Right cardiac atrium (tissue), 5 donors: ENCODE results near the gene TFF2. TPM values are rescaled to one million over a fixed set of nuclear protein-coding genes. Genes with fewer than 3 reads are reported as not detected.
A peak's percentile ranks its signal among the peaks of the same experiment; 100 is the strongest.

Experiments
- ATAC-seq, 2 donors: fragments of 200-7000 bp; cut with Tn5 transposase; one replicate each; pipeline versions ENCODE4 v1.8.0 to v1.9.1; 2020; ENCODE audit warnings: moderate library complexity in 2 of 2, mild to moderate bottlenecking in 1 of 2
- DNase-seq, 3 donors: peaks; one replicate each; pipeline ENCODE4 v3.0.0-alpha.2; 2020
- H3K27ac ChIP-seq: one replicate; pipeline ENCODE4 v1.5.1; 2013; ENCODE audit warnings: mild to moderate bottlenecking, low read length, control low read depth, moderate library complexity
- H3K27me3 ChIP-seq: one replicate; pipeline ENCODE4 v1.6.1; 2013; ENCODE audit not compliant: control insufficient read depth, insufficient read depth
- H3K4me1 ChIP-seq: one replicate; pipeline ENCODE4 v1.6.1; 2013; ENCODE audit warnings: low read length; ENCODE audit not compliant: control insufficient read depth, insufficient read depth
- H3K4me3 ChIP-seq: one replicate; pipeline ENCODE4 v1.5.1; 2013; ENCODE audit warnings: low read length, control low read depth
- H3K9me3 ChIP-seq: one replicate; pipeline ENCODE4 v1.6.1; 2013; ENCODE audit warnings: low read length; ENCODE audit not compliant: control insufficient read depth
- WGBS: extraction: QIAGEN DNeasy Blood & Tissue Kit; methylation state at CpG from one replicate; pipeline ENCODE4 v1.1.7; 2013; 5-methylcytosine and 5-hydroxymethylcytosine counted together
- intact Hi-C, 4 donors: fragments of 100-400 bp; cut with DNase I; formaldehyde crosslinking; loops; one replicate each; pipeline versions ENCODE4 v1.11.0 to v1.14.0; 2022 to 2023
- polyA plus RNA-seq: library from polyadenylated mRNA; stranded (reverse); fragments of 200-250 nt; gene quantifications from one replicate; pipeline ENCODE4 v1.2.3, GENCODE V29; 2013
- total RNA-seq, 4 donors: library from RNA; stranded (reverse); fragmentation: NEBNext Ultra II Directional; extraction: Animal tissue kit (Norgen Biotek cat#: 25700); gene quantifications; one replicate each; pipeline ENCODE4 v1.2.1, GENCODE V29; 2021
- donor health status: healthy with polysubstance abuse.
- donor health status: DM: no; HTN: yes; CAD: no.
- donor health status: DM: no; HTN: no; CAD: no.
- donor health status: DM: no; HTN: yes; CAD: no; lungs with severe emphysema.
- donor health status: DM: yes; HTN: yes; CAD: no.

TFF2 gene
- total and polyA plus RNA-seq, 5 donors = not detected

DNA sequence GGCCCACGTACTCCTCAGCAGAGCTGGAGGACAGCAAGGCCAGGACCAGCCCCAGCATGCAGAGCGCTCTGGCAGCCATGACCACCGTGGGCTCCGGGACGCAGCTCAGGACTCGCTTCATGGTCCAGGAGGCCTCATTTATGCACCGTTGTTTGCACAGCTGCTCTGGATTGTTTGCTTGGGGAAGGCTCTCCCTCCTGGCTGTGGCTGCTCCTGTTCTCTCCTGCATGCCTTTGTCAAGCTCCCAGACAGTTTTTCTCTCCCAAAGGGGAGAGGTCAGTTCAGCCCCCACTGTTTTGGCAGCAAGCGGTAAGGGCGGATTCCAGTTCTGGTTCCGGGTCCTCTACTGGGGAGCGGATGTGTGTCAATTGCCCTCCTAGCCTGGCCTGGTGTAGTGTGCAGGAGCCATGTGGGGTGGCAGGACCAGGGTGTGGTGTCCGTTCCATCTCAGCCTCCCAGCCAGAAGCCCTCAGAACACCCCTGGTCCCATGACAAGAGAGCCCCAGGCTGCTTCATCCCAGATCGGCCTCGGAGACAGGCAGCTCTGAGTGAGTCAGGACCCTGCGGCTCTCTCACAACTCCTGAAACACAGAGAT lies 35.4 kb downstream of the TFF2 start, which contains the start of gene TFF3:
Gene TFF3, minus strand, starts transcription at position 114 of the 596 bp plus-strand sequence. Its CDS starts 35 bp downstream, at position 79.
- Histone ChIP-seq H3K27me3 (no peaks in the 10 kb centered on the region), H3K27ac (no peak within 1 kb of the TSS), H3K9me3 (no peaks in the 10 kb centered on the region), H3K4me1 (peaks cover 6% of the 10 kb centered on the region), H3K4me3 (no peak within 1 kb of the TSS)
- WGBS = 65% methylated on average over 15 of the region's 15 CpGs
- DNase-seq (no peak), ATAC-seq (peak; percentile 38 to 84)
- intact Hi-C loops = no loop called here

DNA sequence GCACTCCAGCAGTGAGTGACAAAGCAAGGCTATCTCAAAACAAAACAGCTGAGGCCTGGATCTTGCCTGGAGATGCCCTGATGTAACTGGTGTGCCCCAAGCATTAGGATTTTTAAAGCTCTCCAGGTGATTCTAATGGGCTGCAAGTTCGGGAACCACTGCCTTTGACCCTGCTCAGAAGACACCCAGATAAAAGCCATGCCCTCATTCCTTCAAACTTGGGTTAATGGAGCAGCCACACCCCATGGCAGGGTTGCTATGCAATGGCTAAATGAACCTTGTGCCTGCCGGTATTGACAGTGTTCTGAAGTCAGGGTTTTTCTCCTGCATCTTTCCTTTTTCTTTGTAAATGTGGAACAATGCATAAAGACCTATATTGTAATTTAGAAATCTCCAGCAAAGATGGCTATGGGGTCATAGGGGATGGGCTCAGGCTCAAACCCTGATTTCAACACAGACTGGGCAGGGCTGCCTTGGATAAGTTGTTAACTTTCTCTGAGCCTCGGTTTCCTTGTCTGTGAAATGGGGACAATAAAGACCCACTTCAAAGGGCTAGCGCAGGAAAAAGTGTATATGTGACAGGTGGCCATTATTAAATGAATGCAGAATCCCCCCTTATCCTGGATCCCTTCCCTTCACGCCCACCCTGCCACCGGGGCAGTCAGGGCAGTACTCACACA lies 36.0 kb downstream of the TFF2 start:
- H3K27me3 ChIP-seq = no peaks in the 10 kb centered on the region
- no peak for ATAC-seq
- no peak overlapping the region for H3K4me3 ChIP-seq
- intact Hi-C loops = no loop called here
- no peaks in the 10 kb centered on the region for H3K9me3 ChIP-seq
- no peak overlapping the region for H3K27ac ChIP-seq
- peaks cover 6% of the 10 kb centered on the region for H3K4me1 ChIP-seq
- no peak for DNase-seq
- WGBS = 90% methylated on average over 6 of the region's 6 CpGs

DNA sequence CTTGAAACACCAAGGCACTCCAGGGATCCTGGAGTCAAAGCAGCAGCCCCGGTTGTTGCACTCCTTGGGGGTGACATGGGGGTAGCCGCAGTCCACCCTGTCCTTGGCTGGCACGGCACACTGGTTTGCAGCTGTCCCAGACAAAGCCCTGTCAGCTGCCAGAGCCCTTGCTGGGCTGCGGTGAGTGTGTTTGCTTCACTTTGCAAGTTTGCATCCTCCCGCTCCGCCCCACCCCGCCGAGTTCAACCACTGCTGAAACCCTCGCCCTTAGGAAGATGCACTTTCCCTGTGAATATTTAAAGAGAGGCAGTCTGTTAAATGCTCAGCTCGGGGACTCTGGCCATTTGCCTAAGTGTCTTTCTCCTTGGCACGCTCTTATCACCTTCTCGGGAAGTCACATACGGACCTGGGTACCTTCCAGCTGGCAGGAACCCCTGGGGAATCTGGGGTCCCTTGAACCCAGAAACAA lies 37.3 kb downstream of the TFF2 start:
- ATAC-seq (no peak), DNase-seq (peak in 2 of 3 donors; percentile 66 to 68)
- no peaks in the 10 kb centered on the region for H3K9me3 ChIP-seq
- intact Hi-C loops = no loop called here
- WGBS = 15% methylated on average over 13 of the region's 13 CpGs
- no peak overlapping the region for H3K4me3 ChIP-seq
- H3K27ac ChIP-seq = no peak overlapping the region
- H3K27me3 ChIP-seq = no peaks in the 10 kb centered on the region
- peaks cover 6% of the 10 kb centered on the region for H3K4me1 ChIP-seq

DNA sequence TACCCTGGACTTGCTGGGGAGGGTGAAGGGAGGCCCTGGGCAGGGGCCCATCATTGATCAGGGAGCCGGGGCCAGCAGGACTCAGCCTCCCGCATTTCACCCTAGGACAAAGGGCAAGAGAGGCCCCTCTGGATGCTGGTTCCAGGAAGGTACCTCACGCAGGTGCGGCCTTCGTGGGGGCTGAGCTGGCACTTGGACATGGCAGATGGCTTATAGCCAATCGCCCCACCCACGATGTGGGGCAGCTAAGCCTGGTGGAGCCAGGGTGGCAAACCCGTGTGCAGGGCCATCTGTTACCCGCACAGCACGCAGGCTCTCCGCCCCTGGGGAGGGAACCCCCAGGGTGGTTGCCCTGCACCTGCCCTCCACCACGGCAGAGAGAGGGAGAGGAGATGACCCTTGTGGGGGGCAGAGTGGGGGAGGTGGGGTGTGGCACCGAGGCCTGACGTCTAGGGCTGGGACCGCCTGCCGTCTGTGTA lies 38.1 kb downstream of the TFF2 start:
- DNase-seq (no peak), ATAC-seq (no peak)
- Histone ChIP-seq H3K27ac (no peak overlapping the region), H3K9me3 (no peaks in the 10 kb centered on the region), H3K4me1 (peaks cover 6% of the 10 kb centered on the region), H3K4me3 (no peak overlapping the region), H3K27me3 (no peaks in the 10 kb centered on the region)
- 78% methylated on average over 16 of the region's 16 CpGs for WGBS
- intact Hi-C loops = no loop called here

DNA sequence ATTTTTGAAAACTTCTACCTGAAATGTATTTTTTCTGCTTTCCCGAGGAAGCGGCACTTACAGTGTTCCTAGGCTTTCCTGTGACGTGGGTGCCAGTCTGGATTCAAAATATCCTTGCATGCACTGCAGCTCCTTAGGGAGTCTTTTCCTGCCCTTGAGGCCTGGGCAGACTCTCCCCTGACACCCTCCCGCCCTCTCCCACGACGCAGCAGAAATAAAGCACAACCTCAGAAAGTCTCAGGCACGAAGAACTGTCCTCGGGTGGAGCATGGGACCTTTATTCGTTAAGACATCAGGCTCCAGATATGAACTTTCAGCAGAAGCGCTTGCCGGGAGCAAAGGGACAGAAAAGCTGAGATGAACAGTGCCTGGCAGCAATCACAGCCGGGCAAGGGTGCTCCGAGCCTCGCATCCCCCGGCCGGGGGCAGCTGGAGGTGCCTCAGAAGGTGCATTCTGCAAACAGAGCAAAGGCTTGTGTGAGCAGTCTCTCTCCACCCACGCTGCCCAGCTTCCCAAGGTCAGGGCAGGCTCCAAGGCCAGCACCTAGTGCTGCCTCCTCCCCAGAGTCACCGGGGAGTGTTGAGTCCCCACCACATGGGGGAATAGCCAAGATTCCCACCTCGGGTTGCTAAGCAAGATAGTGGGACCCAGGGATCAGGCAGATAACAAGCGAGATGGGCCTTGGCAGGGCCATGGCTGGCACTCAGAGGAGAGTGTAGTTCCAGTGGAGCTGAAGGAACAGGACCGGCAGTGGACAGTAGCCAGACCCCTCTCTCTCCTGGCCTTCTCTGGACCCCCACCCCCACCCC lies 38.8 kb downstream of the TFF2 start:
- H3K27me3 ChIP-seq = no peaks in the 10 kb centered on the region
- 71% methylated on average over 21 of the region's 21 CpGs for WGBS
- ATAC-seq = peak; percentile 41 to 47
- peak in 1 of 3 donors; percentile 66 for DNase-seq
- H3K4me3 ChIP-seq = no peak overlapping the region
- peaks cover 6% of the 10 kb centered on the region for H3K4me1 ChIP-seq
- intact Hi-C loops = no loop called here
- H3K27ac ChIP-seq = no peak overlapping the region
- no peaks in the 10 kb centered on the region for H3K9me3 ChIP-seq

DNA sequence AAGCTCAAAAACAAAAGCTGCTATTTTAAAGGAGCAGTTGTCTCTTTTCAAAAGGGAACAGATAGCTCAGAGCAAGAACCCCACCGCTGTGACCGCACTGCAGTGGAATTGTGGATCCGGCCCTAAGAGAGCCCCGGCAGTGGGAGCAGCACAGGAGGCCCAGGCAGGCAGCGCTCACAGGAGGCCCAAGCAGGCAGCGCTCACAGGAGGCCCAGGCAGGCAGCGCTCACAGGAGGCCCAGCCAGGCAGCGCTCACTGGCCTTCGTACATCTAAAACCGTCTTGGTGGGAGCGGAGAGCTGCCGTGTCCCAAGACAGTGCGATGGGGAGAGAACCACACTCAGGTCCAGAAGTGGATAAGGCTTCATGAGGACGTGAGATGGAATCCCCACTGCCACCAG lies 39.6 kb downstream of the TFF2 start:
- H3K27ac ChIP-seq = no peak overlapping the region
- ATAC-seq (no peak), DNase-seq (no peak)
- H3K4me1 ChIP-seq = peaks cover 6% of the 10 kb centered on the region
- H3K4me3 ChIP-seq = no peak overlapping the region
- H3K9me3 ChIP-seq = no peaks in the 10 kb centered on the region
- no peaks in the 10 kb centered on the region for H3K27me3 ChIP-seq
- intact Hi-C loops = no loop called here
- WGBS = 92% methylated on average over 14 of the region's 14 CpGs

DNA sequence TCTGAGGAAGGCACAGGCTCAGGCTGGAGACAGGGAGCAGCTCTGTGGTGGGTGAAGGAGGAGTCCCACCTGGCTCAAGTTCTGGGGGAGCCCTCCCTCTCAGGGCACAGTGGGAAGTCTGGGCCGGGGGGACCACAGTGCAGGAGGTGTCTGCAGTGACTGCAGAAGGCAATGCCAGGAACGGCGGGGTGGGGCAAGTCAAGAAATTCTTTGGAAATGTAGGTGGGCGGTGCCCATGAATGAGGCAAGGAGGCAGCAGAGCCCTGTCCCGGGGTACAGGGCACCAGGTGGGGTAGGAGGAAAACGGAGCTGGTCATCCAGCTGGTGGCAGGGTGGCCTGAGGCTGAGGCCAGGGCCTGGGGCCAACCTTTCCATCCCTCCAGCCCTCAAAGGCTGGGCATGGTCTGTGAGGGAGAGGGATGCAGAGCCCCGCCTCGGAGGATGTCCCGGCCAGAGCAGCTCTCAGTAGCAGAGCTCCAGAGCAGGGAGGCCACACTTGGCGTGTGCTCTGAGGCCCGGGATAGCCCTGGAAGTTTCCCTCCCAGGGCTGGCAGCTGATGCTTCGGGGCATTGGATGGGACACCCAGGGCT lies 40.3 kb downstream of the TFF2 start:
- ATAC-seq (no peak), DNase-seq (no peak)
- Histone ChIP-seq H3K27ac (no peak overlapping the region), H3K27me3 (no peaks in the 10 kb centered on the region), H3K4me1 (peaks cover 6% of the 10 kb centered on the region), H3K9me3 (no peaks in the 10 kb centered on the region), H3K4me3 (no peak overlapping the region)
- intact Hi-C loops = no loop called here
- 68% methylated on average over 12 of the region's 12 CpGs for WGBS

DNA sequence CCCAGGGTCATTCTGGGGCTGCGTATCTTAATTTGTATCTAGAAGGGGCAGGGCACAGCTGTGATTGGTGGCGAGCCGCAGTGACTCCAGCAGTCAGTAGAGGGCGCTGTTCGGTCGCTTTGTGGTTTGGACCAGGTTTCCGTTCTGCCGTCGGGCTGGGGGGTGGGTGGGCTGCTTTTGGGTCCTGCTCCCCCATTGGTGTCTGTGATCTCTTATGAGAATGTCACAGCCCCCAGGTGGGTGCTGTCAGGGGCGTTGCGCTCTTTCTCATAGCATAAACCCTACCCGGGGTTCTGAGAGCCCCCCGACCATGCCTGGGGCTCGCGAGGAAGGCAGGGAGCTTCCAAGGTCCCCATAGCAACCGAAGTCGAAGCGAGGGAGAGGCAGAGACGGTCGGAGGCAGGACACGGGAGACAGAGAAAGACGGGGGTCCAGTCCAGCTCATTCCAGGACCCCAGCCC lies 41.0 kb downstream of the TFF2 start:
- Histone ChIP-seq H3K9me3 (no peaks in the 10 kb centered on the region), H3K27me3 (no peaks in the 10 kb centered on the region), H3K27ac (no peak overlapping the region), H3K4me3 (no peak overlapping the region), H3K4me1 (peaks cover 6% of the 10 kb centered on the region)
- ATAC-seq = peak in 1 of 2 donors; percentile 31
- intact Hi-C loops = no loop called here
- peak in 2 of 3 donors; percentile 69 to 78 for DNase-seq
- 11% methylated on average over 22 of the region's 22 CpGs for WGBS

DNA sequence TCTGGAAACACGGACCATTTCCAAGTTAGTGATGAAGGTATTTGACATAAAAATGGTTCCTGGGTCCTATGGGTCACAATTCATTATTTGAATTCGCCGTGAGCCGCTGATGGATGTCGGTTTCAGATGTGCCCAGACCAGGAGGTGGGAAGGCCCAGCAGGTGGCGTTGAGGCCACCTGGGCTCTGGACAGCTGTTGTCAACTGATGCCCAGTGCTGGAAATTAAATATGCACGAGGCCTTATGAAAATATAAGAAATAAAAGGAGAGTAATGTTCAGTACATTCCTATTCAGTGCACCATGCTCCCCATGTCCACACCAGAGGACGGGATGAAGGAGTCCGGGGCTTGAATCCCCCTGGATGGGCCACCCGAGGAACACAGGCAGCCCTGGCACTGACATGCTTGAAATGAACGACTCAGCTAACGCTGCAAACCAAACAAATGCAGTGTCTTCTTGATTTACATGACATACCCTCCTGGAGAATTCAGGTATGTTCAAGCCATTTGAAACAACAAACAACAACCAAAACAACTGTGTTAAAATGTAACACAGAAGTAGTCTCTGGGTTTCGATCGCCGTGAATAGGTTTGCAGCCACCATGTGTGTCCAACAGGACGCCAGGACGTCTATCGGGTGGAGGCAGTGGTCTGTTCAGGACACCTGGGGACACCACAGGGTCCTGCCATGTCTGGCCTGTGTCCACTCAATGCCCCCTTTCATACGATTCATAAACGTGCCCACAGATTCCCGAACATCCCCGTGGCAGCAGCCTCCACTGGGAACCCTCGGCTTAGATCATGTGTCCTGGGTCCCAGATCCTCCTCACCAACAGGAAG lies 41.7 kb downstream of the TFF2 start:
- intact Hi-C loops = no loop called here
- Histone ChIP-seq H3K4me1 (peaks cover 6% of the 10 kb centered on the region), H3K27me3 (no peaks in the 10 kb centered on the region), H3K9me3 (no peaks in the 10 kb centered on the region), H3K4me3 (no peak overlapping the region), H3K27ac (no peak overlapping the region)
- DNase-seq (no peak), ATAC-seq (no peak)
- 56% methylated on average over 23 of the region's 23 CpGs for WGBS
